ENCODE measurements around the gene TPSD1. TPM values are rescaled to one million over a fixed set of nuclear protein-coding genes. Genes with fewer than 3 reads are reported as not detected.

The TPSD1 gene
- total and polyA plus RNA-seq, 2 experiments from 2014 or later: 0.17 TPM; not detected in 1

GRCh38 chr16:1283996-1284616 lies 28.2 kb downstream of the TPSD1 start (continued):
- no peak for TF ChIP-seq REST (IDR thresholded peaks at IDR 0.05; ENCODE audit: unreplicated experiment)
- TF ChIP-seq STAT1 (IDR thresholded peaks at IDR 0.05; ENCODE audit: unreplicated experiment): no peak
- no peak for TF ChIP-seq ZNF114 (CRISPR knock-in tag; IDR thresholded peaks at IDR 0.05)
- no peak for TF ChIP-seq JUNB (IDR thresholded peaks at IDR 0.05; ENCODE audit: unreplicated experiment)
- TF ChIP-seq CTCF (conservative IDR thresholded peaks at IDR 0.05; ENCODE audit: low read depth in 2 of 2): no peak

- no peaks in the 10 kb centered on the region for H3K9me2 ChIP-seq (ENCODE audit: insufficient read depth)
- H3K27ac Mint-ChIP-seq: no peak overlapping the region
- TF ChIP-seq EZH2phosphoT487 (IDR thresholded peaks at IDR 0.05; ENCODE audit: unreplicated experiment): no peak
- peak; percentile 40 for TF ChIP-seq CTCF (conservative IDR thresholded peaks at IDR 0.05; ENCODE audit: low read depth in 2 of 2)
- no peak for TF ChIP-seq JUNB (IDR thresholded peaks at IDR 0.05; ENCODE audit: unreplicated experiment)
- no peak for TF ChIP-seq STAT1 (IDR thresholded peaks at IDR 0.05; ENCODE audit: unreplicated experiment)
- no peak for TF ChIP-seq ZNF331 (CRISPR knock-in tag; IDR thresholded peaks at IDR 0.05; ENCODE audit: low read depth)
- H3K4me1 Mint-ChIP-seq: peaks cover 27% of the 10 kb centered on the region
- DNase-seq (ENCODE audit: low spot score) (peak; percentile 66), ATAC-seq (peak; percentile 20)
- H3K27me3 Mint-ChIP-seq (ENCODE audit: insufficient read depth, low read depth, poor library complexity): peaks cover 35% of the 10 kb centered on the region
- H3K36me3 ChIP-seq (ENCODE audit: insufficient read depth): no peaks in the 10 kb centered on the region
- no peak overlapping the region for H3K4me3 Mint-ChIP-seq
- H3K4me3 ChIP-seq: no peak overlapping the region
- 0 out of 2 replicates have a peak overlapping the region, but pooled peaks have one; percentile 43 for H2AFZ ChIP-seq
- no peaks in the 10 kb centered on the region for H4K20me1 ChIP-seq (replicated peaks; ENCODE audit: insufficient read depth)
- no peaks in the 10 kb centered on the region for H3F3A ChIP-seq (replicated peaks; ENCODE audit: low read depth)
- H3K27me3 ChIP-seq (ENCODE audit: insufficient read depth): peaks cover 22% of the 10 kb centered on the region
- H3K36me3 Mint-ChIP-seq (ENCODE audit: low read depth): no peaks in the 10 kb centered on the region
- no peaks in the 10 kb centered on the region for H3K79me2 ChIP-seq (replicated peaks; ENCODE audit: insufficient read depth)
- H3K4me1 ChIP-seq (ENCODE audit: insufficient read depth): peaks cover 19% of the 10 kb centered on the region; the same call in 1 of the 2 replicates
- H3K4me2 ChIP-seq: no peak overlapping the region
- H3K27ac ChIP-seq (ENCODE audit: low read depth): no peak overlapping the region
- no peaks in the 10 kb centered on the region for H3K9me3 Mint-ChIP-seq
These were observed 30.0 kb downstream of the TPSD1 start for GRCh38 chr16:1285669-1286512.
